ENCODE measurements around the gene GALNT2. TPM values are rescaled to one million over a fixed set of nuclear protein-coding genes. Genes with fewer than 3 reads are reported as not detected.

The GALNT2 gene
- total RNA-seq, 1 experiment from 2014 or later: 42.8 TPM

- in situ Hi-C loops (cut with HindIII; ENCODE audit: low sequenced_read_pairs): no loop called here
- no peak for DNase-seq (ENCODE audit: low spot score)
Observed at GRCh38 chr1:230048922-230049321, 18.1 kb upstream of the GALNT2 start.

- DNase-seq (ENCODE audit: low spot score): no peak
- in situ Hi-C loops (cut with HindIII; ENCODE audit: low sequenced_read_pairs): no loop called here
Observed at GRCh38 chr1:230049731-230050130, 17.3 kb upstream of the GALNT2 start.

DNA sequence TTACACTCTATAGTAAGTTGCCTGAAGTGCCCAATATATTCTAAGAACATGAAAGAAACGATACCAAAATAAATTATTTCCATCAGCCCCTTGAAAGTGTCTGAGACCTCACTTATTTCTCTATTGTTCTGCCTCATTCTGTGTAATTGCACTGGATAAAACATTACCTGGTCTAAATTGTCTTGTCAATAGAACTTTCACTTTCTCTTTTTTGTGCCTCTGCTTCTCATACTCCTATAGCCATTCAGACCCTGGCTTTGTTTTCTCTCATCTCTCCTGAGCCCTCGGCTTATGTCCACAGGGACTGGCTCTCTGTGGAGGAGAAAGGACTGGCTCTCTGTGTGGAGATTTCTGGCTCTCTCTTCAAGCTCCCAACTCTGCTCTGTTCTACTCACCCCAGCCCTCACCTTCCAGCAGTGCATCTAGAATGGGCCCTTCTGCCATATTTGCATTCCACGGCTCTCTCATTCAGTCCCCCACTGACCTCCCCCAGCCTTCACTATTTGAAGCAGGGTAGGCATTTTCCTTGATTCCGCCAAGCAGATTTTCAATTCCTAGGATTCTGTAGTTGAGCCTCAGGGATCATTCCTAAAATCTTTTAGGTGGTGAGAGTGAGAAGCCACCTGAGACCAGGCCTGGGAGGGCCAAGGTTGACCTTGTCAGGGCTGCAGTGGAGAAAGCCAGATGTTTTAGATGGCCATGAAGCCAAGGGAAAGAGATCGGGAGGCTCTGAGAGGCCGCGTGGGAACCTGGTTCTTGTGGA, 15.9 kb upstream of the GALNT2 start:
- in situ Hi-C loops (cut with HindIII; ENCODE audit: low sequenced_read_pairs): no loop called here
- no peak for DNase-seq (ENCODE audit: low spot score)

GRCh38 chr1:230052018-230052417, 15.0 kb upstream of the GALNT2 start:
- DNase-seq (ENCODE audit: low spot score): no peak
- in situ Hi-C loops (cut with HindIII; ENCODE audit: low sequenced_read_pairs): no loop called here

DNA sequence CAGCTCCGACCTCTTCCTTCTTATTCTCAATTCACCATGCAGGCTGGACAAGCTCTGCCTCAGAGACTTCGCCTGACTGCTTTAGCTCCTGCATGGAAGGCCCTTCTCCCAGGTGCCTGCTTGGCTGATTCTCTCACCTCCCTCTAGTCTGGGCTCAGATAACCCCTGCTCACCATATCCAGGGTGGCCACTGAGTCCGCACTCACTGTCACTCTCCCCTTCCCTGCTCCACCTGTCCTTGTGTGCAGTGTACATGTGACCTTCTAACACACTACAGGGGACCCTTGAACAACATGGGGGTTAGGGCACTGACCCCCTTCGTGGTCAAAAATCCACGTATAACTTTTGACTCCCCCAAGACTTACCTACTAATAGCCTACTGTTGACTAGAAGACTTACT, 14.4 kb upstream of the GALNT2 start:
- in situ Hi-C loops (cut with HindIII; ENCODE audit: low sequenced_read_pairs): no loop called here

GRCh38 chr1:230054092-230054749, 12.8 kb upstream of the GALNT2 start:
- in situ Hi-C loops (cut with HindIII; ENCODE audit: low sequenced_read_pairs): no loop called here
- DNase-seq (ENCODE audit: low spot score): no peak

More for the DNA sequence above, 14.4 kb upstream of the GALNT2 start:
- DNase-seq (ENCODE audit: low spot score): no peak

DNA sequence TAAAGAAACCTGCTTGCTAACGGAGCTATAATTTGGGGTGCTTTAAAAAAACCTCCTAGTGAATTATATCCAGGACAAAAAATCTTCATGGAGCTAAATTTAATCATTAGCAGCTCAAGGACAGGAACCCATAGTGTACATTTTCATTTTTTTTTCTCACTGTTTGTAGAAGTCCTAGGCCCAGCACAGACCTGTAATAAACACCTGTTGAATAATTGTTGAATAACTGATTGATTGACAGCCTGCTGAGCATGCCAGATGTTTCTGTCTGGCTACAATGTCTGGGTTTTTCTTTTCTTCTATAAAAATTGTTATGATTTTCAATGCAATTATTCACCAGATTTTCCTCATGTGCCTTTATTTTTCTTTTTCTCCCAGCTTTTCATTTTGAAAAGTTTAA, 10.9 kb upstream of the GALNT2 start:
- in situ Hi-C loops (cut with HindIII; ENCODE audit: low sequenced_read_pairs): no loop called here

GRCh38 chr1:230057100-230057499, 9.9 kb upstream of the GALNT2 start:
- DNase-seq (ENCODE audit: low spot score): no peak
- in situ Hi-C loops (cut with HindIII; ENCODE audit: low sequenced_read_pairs): no loop called here

More for the DNA sequence above, 10.9 kb upstream of the GALNT2 start:
- DNase-seq (ENCODE audit: low spot score): no peak

GRCh38 chr1:230057681-230058565, 9.1 kb upstream of the GALNT2 start:
- in situ Hi-C loops (cut with HindIII; ENCODE audit: low sequenced_read_pairs): no loop called here
- DNase-seq (ENCODE audit: low spot score): no peak

DNA sequence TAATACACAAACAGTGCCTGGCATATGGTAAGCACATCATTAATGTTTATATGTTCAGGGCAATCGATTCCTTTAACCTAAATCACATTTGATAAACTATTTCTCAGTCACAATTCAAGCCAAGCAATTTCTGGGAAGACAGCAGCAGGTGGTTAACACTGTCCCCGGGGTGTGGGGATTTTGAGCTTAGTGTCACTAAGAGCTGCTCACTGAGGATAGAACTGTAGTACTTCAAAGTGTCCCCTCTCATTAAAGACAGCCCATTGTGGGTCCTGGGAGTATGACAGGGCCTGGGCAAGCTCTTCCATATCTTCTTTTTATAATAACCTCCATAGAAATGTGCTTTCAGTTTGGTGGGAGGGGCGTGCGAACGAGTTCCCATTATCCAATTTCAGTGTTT, 8.4 kb upstream of the GALNT2 start:
- in situ Hi-C loops (cut with HindIII; ENCODE audit: low sequenced_read_pairs): no loop called here
- no peak for DNase-seq (ENCODE audit: low spot score)

DNA sequence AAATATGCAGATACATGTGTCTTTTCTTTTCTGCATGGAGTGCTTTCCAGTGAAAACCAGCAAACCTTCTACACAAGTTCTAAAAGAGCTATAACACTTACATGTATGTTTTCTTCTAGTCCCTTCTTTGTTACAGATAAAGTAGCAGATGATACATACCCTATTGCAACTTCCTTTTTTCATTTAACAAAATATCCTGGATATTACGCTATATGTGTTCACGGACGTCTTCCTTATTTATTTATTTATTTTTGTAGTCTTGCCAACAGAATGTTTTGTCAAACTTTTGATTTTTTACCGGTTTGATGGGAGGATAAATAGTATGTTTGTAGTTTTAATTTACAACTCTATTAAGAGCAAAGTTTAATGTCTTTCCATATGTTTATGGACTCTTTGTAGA, 5.2 kb upstream of the GALNT2 start:
- no peak for DNase-seq (ENCODE audit: low spot score)
- in situ Hi-C loops (cut with HindIII; ENCODE audit: low sequenced_read_pairs): no loop called here

GRCh38 chr1:230062521-230062920, 4.5 kb upstream of the GALNT2 start:
- no peak for DNase-seq (ENCODE audit: low spot score)
- in situ Hi-C loops (cut with HindIII; ENCODE audit: low sequenced_read_pairs): no loop called here

- in situ Hi-C loops (cut with HindIII; ENCODE audit: low sequenced_read_pairs): no loop called here
- DNase-seq (ENCODE audit: low spot score): no peak
Observed at GRCh38 chr1:230064283-230064682, 2.8 kb upstream of the GALNT2 start.

GRCh38 chr1:230065161-230065560, 1.9 kb upstream of the GALNT2 start:
- in situ Hi-C loops (cut with HindIII; ENCODE audit: low sequenced_read_pairs): no loop called here
- DNase-seq (ENCODE audit: low spot score): no peak

GRCh38 chr1:230065571-230065970, 1.5 kb upstream of the GALNT2 start:
- DNase-seq (ENCODE audit: low spot score): no peak
- in situ Hi-C loops (cut with HindIII; ENCODE audit: low sequenced_read_pairs): no loop called here

DNA sequence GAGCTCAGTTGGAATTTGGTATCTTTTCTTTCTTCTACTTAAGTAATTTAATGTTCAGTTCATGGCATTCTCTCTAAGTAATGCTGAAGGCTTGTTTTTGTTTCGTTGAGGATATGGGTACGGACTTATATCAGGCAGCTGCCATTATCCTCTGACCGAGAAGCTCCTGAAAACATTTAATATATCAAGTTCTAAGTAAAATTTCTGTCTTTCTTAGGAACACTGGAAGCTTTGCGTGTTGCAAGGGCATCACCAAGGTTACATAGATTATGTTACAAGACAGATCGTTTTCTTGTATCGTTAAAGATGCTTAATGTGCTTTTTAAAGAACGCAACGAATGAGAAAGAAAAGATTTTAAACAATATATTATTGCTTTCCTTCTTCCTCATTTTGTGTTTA, 1.0 kb upstream of the GALNT2 start:
- DNase-seq (ENCODE audit: low spot score): peak; percentile 30
- in situ Hi-C loops (cut with HindIII; ENCODE audit: low sequenced_read_pairs): no loop called here

DNA sequence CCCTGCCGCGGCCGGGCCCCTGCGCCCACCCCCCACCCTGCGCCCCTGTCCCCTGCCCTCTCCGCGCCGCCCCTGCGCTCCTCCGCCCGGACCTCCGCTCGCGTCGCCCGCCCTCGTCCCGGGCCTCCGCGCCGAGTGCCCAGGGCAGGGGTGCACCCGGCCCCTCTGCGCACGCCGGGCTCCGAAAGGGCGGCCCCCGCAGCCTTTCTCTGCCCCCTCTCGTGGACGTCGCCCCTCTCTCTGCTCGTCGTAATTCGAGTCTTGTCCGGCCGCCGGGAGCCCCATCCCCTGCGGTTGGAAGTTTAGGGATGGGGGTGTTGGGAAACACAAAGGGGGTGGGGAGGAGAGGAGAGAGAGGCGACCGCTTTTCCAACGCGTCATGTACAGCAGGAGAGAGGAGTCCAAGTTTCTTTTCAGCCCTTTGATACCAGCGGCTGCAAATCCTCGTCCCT, 407 bp downstream of the GALNT2 start:
- peak; percentile 51 for DNase-seq (ENCODE audit: low spot score)
- in situ Hi-C loops (cut with HindIII; ENCODE audit: low sequenced_read_pairs): no loop called here

- in situ Hi-C loops (cut with HindIII; ENCODE audit: low sequenced_read_pairs): no loop called here
- DNase-seq (ENCODE audit: low spot score): peak; percentile 61
Observed at GRCh38 chr1:230067871-230068620, 1.0 kb downstream of the GALNT2 start.

DNA sequence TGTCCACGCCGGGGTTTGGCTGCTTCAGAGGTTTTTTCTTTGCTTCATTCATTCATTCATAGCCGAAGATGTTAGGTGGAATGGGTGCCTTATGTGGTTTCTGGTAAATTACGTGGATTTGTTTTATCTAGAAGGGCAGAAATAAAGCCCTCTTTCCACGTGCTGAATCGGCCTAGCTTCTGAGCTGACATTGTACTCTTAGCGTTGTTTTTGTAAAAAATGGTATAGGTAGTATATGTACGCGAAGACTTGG, 1.5 kb downstream of the GALNT2 start:
- DNase-seq (ENCODE audit: low spot score): no peak
- in situ Hi-C loops (cut with HindIII; ENCODE audit: low sequenced_read_pairs): no loop called here

Data from G401 (cell line).